ENCODE results near the gene LRRC74B.

- TF ChIP-seq, protein P1, sequence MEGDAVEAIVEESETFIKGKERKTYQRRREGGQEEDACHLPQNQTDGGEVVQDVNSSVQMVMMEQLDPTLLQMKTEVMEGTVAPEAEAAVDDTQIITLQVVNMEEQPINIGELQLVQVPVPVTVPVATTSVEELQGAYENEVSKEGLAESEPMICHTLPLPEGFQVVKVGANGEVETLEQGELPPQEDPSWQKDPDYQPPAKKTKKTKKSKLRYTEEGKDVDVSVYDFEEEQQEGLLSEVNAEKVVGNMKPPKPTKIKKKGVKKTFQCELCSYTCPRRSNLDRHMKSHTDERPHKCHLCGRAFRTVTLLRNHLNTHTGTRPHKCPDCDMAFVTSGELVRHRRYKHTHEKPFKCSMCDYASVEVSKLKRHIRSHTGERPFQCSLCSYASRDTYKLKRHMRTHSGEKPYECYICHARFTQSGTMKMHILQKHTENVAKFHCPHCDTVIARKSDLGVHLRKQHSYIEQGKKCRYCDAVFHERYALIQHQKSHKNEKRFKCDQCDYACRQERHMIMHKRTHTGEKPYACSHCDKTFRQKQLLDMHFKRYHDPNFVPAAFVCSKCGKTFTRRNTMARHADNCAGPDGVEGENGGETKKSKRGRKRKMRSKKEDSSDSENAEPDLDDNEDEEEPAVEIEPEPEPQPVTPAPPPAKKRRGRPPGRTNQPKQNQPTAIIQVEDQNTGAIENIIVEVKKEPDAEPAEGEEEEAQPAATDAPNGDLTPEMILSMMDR (IDR thresholded peaks at IDR 0.05; ENCODE audit: insufficient read depth, low read depth, low read length), result no peak
- no peak for TF ChIP-seq EZH2 (IDR thresholded peaks at IDR 0.05; ENCODE audit: insufficient read depth, low read length)
These were observed 47.2 kb downstream of the LRRC74B start for GRCh38 chr22:21092797-21093554.
